ENCODE measurements around the gene SP2.
"Not testable (repeated sequence)": the region's sequence is repeated elsewhere in the genome, so short reads cannot be mapped to it uniquely, and the experiment has no call there.

The SP2 gene

GRCh38 chr17:47931848-47932247 is 35.8 kb downstream of the SP2 start:
- Histone ChIP-seq H3K4me1 (ENCODE audit: control insufficient read depth in 1 of 2, insufficient read depth in 1 of 2, low read depth in 1 of 2, low read length in 1 of 2) (no peaks in the 10 kb centered on the region), H3K4me3 (ENCODE audit: low read depth in 1 of 2, low read length in 1 of 2) (no peak overlapping the region), H3K27ac (no peak overlapping the region), H3K27me3 (no peaks in the 10 kb centered on the region), H3K36me3 (peaks cover 43% of the 10 kb centered on the region), H3K9me3 (no peaks in the 10 kb centered on the region)
- no peak for TF ChIP-seq CTCF (IDR thresholded peaks at IDR 0.05)

GRCh38 chr17:47934856-47935255 is 38.8 kb downstream of the SP2 start:
- TF ChIP-seq CTCF (IDR thresholded peaks at IDR 0.05): no peak
- Histone ChIP-seq H3K4me3 (ENCODE audit: low read depth in 1 of 2, low read length in 1 of 2) (no peak overlapping the region), H3K9me3 (no peaks in the 10 kb centered on the region), H3K27ac (no peak overlapping the region), H3K4me1 (ENCODE audit: control insufficient read depth in 1 of 2, insufficient read depth in 1 of 2, low read depth in 1 of 2, low read length in 1 of 2) (no peaks in the 10 kb centered on the region), H3K36me3 (peaks cover 13% of the 10 kb centered on the region), H3K27me3 (no peaks in the 10 kb centered on the region)

GRCh38 chr17:47935468-47935867 is 39.4 kb downstream of the SP2 start:
- not testable (repeated sequence) for H3K27me3 ChIP-seq; H3K9me3 ChIP-seq; H3K27ac ChIP-seq; H3K4me3 ChIP-seq (ENCODE audit: low read depth in 1 of 2, low read length in 1 of 2); H3K36me3 ChIP-seq; H3K4me1 ChIP-seq (ENCODE audit: control insufficient read depth in 1 of 2, insufficient read depth in 1 of 2, low read depth in 1 of 2, low read length in 1 of 2)

GRCh38 chr17:47935961-47936360 is 39.9 kb downstream of the SP2 start:
- no peak overlapping the region for H3K27ac ChIP-seq
- no peak for TF ChIP-seq CTCF (IDR thresholded peaks at IDR 0.05)
- H3K36me3 ChIP-seq: peaks cover 2% of the 10 kb centered on the region
- no peak overlapping the region for H3K4me3 ChIP-seq (ENCODE audit: low read depth in 1 of 2, low read length in 1 of 2)
- H3K4me1 ChIP-seq (ENCODE audit: control insufficient read depth in 1 of 2, insufficient read depth in 1 of 2, low read depth in 1 of 2, low read length in 1 of 2): peaks cover 3% of the 10 kb centered on the region in 2 experiments
- no peaks in the 10 kb centered on the region for H3K27me3 ChIP-seq
- no peaks in the 10 kb centered on the region for H3K9me3 ChIP-seq

GRCh38 chr17:47937941-47938340 is 41.9 kb downstream of the SP2 start:
- H3K27ac ChIP-seq: no peak overlapping the region
- H3K4me3 ChIP-seq (ENCODE audit: low read depth in 1 of 2, low read length in 1 of 2): no peak overlapping the region
- no peak for TF ChIP-seq CTCF (IDR thresholded peaks at IDR 0.05)
- no peaks in the 10 kb centered on the region for H3K27me3 ChIP-seq
- no peaks in the 10 kb centered on the region for H3K36me3 ChIP-seq
- no peaks in the 10 kb centered on the region for H3K9me3 ChIP-seq
- H3K4me1 ChIP-seq (ENCODE audit: control insufficient read depth in 1 of 2, insufficient read depth in 1 of 2, low read depth in 1 of 2, low read length in 1 of 2): peaks cover 13 to 15% of the 10 kb centered on the region in 2 experiments

- TF ChIP-seq CTCF (IDR thresholded peaks at IDR 0.05): peak; percentile 51
- no peaks in the 10 kb centered on the region for H3K27me3 ChIP-seq
- peaks cover 13 to 15% of the 10 kb centered on the region in 2 experiments for H3K4me1 ChIP-seq (ENCODE audit: control insufficient read depth in 1 of 2, insufficient read depth in 1 of 2, low read depth in 1 of 2, low read length in 1 of 2)
- H3K4me3 ChIP-seq (ENCODE audit: low read depth in 1 of 2, low read length in 1 of 2): peak within 1 kb of the TSS; percentile 69 to 98
- H3K27ac ChIP-seq: peak within 1 kb of the TSS; percentile 68
- no peaks in the 10 kb centered on the region for H3K9me3 ChIP-seq
- H3K36me3 ChIP-seq: no peaks in the 10 kb centered on the region
Observed at GRCh38 chr17:47941246-47942095, 45.4 kb downstream of the SP2 start, which contains the start of gene PNPO. PNPO (plus strand) TSS chr17:47941571; CDS start chr17:47941676, 105 bp downstream.

Measured in neutrophil (primary cell).